Activated T-helper 9 cell treated with anti-CD3 and anti-CD28 coated beads, Interleukin-2, amount 50 U/mL, for 16 hours (primary cell): Measurements from ENCODE around the gene PTGIS.

Source experiments
- DNase-seq: peaks from one replicate; pipeline ENCODE4 v3.0.0-alpha.2; 2020; ENCODE audit warnings: low read depth

The PTGIS gene

DNA sequence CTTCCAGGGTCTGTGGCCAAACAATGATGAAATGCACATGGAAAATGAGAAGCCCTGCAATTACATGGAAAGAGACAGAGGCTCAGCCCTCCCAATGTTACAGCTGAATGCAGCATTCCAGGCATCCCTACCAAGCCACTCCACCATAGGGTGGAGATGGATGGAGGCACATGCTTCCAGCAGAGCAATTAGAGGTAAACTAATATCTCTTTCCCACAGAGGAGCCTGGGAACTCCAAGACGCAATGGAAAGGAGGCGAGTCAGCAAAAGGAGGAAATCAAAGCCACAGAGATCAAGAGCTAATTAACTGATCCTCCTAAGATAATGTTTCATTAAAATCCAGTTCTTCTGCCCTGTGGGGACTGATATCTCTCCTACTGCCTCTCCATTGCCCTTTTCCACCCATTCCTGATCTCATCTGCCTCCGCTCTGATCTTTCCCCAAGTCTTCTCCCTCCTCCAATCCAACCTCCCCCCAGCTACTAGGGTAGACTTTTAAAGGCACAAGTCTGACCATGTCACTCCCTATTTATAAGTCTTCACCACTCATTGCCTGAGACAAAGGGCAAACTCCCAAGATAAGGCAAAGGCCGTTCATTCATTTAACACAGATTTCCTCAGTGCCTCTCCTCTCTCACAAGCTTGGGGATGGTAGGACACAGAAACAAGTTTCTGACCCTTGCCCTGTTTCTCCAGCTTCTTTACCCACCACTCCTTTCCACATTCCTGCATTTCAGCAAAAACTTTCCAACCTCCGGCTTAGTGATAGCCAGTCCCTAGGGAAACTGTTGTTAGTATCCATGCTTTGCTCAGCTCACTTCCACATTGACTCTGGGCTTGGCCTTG is 71.2 kb downstream of the PTGIS start:
- no peak for DNase-seq

DNA sequence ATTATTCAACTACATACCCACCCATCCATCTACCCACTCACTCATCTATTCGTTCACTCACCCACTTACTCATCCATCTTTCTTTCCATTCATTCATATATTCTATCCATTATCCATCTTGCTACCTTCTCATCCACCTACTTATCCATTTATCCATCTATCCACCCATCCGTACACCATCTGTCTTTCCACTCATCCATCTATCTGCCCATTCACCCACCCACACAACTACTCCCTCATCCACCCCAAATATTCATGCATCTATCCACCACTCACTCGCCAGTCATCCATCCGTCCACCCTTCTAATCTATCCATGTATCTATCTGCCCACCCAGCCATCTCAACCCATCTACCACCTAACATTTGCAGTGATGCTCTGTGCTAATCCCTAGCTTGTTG is 71.9 kb downstream of the PTGIS start:
- DNase-seq, result no peak

DNA sequence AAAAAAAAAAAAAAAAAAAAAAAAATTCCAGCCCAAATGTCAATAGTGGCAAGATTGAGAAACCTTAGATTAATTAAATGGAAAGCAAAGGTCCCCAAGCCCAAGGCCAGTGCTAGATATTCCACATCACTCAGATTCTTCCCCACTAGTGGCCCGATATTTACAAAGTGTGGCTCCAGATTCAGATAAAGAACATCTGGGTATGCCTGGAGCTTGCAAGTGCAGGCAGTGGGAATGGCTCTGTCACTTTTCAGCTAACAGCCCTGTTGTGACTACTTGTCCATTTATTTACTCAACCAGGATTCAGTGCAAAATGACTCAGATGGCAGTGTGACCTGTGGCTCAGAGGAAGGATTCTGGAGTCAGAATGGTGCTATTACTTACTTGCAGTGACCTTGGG is 77.2 kb downstream of the PTGIS start:
- no peak for DNase-seq

DNA sequence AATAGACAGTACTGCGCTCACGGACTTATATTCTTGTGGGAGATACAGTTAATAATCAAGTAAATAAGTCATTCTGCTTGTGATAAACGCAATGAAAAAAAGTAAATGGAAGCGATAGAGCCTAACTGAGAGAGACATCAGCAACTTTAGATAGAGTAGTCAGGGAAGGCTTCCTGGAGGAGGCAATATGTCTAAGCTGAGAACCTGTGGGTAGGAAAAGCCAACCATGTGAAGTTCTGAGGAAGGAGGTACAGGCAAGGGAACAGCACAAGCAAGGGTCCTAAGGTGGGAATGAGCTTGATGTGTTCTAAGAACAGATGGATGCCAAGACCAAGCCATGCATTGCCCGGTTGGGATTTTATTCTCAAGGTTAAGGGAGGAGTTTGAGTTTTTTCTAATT is 78.2 kb downstream of the PTGIS start:
- no peak for DNase-seq

DNA sequence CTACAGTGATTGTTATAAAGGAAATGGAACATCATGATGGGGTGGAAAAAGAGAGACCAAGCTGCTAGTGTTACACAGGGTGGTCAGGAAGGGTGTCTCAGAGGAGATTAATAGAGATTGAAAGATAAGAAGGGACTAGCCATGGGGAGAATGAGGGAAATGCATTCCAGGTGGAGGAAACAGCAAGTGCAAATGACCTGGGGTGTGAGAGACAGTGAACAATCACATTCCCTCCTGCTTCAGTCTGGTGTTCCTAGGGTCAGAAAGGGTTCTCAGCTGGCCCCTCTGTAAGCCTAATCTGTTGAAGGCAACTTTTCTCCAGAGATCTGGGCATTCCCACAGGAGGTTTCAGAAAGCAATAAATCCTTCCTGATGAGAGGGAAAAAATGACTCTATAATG is 81.9 kb downstream of the PTGIS start:
- no peak for DNase-seq

DNA sequence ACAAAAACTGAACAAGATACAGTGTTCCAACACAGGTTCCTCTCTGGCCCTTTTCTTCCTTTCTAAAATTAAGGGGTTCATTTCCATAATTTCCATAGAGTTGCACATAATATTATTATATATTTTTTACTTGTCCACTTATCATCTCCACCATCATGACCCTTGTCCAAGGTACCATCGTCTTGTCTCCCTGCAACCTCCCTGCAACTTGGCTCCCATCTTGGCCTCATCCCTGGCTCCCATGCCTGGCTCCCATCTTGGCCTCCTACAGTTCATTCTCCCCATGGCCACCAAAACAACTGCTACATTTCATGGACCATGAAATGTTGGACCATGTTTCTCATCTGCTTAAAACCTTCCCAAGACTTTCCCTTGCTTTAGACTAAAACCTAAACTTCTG is 82.4 kb downstream of the PTGIS start:
- no peak for DNase-seq

DNA sequence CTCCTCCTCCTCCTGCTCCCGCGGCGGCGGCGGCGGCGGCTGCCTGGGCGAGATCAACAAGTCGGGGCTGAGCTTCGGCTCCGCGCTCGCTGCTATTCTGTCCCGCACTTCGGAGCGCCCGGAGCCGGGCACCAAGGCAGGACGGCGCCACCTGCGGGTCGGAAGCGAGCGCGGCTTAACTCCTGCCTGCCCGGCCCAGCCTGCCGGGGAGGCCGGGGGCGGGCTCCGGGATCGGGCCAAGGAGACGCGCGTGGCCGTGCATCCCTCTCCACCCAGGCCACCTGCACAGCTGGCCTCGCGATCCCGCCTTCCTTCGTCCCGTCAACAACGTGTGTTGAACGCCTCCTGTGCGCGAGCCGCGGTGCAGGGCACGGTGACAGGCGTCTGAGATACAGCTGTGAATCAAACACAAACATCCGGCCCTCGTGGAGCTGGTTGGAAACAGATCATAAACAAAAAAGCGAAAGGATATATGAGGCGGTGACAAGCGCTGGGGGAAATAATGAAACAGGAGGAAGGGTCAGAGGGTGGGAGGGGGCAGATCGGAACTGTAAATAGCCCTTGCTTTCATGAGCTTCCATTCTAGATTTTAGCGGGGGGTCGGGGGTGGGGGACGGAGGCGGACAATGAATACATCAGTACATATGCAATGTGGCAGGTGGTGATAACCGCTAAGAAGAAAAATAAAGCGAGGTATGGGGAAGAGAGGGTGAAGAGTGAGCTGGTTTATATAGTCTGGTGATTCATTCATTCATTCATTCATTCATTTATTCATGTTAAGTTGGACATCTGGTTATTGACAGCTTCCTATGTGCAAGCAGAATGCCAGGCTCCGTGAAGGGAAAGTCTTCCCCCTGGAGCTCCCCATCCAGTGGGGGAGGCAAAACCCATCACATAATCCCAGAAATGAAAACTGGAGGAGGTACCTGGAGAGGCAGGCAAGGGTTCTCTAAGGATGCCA is 83.5 kb downstream of the PTGIS start:
- peak; percentile 33 for DNase-seq

DNA sequence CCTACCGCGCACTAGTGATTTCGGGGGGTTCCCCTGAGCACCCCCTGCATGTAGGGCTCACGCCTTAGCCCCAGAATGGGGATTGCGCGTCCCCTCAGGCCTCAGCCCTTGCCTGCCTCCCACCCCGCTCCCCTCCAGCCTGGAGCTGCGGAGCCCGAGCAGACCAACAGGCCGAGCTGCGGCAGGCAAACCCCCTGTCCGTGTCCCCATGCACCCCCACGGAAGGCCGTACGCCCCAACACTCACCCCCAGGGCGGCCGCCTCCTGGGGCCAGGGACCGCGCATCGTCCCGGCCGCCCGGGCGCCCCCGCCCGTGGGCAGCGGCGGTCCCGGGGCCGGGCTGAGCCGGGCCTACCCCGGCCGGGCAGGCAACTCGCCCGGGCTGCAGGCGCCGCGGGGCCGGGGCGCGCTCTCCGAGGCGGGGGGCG is 84.2 kb downstream of the PTGIS start:
- DNase-seq, result no peak

DNA sequence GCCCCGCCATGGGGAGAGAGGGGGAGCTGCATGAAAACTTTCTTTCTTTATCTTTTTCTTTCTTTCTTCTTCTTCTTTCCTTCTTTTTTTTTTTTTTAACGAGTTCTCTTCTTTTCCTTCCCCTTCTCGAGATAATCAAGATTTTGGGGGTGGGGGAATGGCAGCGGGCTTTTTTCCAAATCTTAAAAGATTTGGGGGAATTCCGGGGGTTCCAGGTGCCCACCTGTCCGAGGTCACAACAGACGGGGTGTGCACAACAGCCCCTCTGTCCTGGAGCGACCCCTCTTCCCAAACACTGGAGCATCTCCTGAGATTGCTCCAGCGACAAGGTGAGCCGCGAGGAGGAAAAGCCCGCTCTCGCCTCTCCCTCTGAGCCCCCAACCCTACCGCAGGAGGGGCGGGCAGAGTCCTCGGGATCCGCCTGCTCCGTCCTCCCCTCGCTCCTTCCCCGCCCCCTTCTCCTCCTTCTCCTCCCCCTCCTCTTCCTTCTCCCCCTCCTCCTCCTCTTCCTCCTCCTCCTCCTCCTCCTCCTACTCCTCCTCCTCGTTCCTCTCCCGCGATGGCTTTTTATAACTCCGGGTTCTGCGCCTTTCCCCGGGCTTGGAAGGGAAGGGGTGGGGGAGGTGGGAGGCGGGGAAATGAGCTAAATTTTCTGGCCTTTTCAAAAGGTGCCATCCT is 84.8 kb downstream of the PTGIS start:
- no peak for DNase-seq

DNA sequence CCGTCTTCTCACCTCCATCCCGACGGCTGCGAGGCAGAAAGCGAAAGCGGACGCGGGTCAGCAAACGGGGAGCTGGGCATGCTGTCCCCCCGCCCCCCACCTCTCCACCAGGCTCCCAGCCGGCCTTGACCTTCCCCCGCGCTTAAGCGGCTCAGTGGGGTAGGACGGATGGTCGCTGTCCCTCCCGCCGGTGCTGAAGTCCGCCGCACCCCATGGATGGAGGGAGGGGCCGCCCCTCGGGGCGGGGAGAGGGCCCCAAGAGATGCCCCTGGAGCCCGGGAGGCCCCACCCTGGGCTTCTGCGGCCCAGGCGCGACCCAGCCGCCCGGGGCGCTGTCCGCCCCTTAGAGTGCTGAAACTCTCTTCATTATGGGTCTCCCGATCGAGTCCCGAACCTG is 85.3 kb downstream of the PTGIS start, which contains the start of gene KCNB1:
TSS of gene KCNB1 (minus strand) at position 48 of the 397 bp plus-strand sequence. CDS start 188 bp downstream, outside the sequence.
- DNase-seq, result peak; percentile 6

DNA sequence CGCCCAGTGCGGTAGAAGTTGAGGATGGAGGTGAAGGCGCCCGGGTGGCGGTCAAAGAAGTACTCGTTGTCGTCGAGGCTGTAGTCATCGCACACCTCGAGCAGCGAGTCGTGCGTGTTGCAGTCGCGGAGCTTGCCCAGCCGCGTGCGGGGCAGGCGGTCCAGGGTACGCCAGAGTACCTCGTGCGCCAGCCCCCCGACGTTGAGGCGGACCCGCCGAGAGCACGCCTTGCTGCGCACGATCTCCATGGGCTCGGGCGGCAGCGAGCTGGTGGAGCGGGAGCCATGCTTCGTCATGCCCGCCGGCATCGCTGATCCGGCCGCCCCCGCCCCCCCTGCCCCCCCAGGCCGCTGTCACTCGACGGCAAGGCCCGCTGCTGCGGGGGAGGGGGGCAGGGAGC is 85.8 kb downstream of the PTGIS start:
- DNase-seq, result no peak

DNA sequence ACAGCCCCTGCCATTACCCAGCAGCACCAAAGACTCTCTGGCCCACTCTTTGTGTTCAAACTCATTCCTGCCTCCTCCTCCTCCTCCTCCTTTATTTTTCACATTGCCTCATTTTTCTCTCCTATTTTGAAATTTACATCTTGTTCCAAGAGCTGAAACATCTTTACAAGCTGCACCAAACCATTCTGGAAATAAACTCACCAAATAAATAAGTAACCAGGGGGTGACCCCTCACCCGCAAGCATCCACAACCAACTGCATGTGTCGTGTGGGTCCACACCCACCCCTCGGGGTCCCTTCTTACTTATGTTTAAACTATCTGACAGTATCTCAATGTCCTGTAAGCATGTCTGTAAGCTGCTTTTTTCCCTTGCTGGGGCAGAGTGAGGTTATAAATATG is 86.8 kb downstream of the PTGIS start:
- DNase-seq, result no peak

DNA sequence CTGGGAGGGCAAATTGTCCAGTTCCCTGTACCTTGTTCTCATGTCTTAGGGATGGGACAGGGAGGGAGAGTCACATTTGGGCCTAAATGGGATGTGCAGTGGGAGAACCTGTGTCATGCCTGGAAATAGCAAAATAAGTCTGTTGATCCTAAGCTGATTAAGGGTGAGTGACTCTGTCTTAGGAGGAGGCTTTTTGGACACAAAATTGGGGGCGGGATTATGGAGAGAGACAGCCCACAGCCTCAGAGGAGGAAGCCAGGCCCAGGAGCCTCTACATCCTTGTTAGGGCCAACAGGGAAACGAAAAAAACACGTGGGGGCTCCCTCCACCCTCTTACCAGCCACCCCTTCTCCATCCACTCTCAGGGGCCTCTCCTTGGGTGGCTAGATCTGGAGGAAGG is 87.7 kb downstream of the PTGIS start:
- DNase-seq, result no peak

DNA sequence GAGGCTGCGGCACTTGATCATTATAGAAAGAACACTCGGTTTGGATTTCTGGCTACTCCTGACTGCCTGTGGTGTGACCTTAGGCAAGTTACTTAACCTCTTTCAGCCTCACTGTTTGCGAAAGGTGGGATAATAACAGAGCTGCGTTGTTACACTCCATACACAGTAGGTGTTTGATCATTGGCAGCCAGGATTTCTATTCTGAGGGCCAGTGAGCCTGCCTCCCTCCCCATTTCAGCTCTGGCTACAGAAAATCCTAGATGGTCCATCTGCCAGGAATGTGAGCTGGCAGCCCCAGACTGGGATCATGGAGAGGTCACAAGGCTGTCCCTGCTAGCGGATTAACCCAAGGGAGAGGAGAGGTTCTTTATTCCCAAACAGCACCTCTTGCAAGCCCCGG is 88.2 kb downstream of the PTGIS start:
- DNase-seq, result no peak

DNA sequence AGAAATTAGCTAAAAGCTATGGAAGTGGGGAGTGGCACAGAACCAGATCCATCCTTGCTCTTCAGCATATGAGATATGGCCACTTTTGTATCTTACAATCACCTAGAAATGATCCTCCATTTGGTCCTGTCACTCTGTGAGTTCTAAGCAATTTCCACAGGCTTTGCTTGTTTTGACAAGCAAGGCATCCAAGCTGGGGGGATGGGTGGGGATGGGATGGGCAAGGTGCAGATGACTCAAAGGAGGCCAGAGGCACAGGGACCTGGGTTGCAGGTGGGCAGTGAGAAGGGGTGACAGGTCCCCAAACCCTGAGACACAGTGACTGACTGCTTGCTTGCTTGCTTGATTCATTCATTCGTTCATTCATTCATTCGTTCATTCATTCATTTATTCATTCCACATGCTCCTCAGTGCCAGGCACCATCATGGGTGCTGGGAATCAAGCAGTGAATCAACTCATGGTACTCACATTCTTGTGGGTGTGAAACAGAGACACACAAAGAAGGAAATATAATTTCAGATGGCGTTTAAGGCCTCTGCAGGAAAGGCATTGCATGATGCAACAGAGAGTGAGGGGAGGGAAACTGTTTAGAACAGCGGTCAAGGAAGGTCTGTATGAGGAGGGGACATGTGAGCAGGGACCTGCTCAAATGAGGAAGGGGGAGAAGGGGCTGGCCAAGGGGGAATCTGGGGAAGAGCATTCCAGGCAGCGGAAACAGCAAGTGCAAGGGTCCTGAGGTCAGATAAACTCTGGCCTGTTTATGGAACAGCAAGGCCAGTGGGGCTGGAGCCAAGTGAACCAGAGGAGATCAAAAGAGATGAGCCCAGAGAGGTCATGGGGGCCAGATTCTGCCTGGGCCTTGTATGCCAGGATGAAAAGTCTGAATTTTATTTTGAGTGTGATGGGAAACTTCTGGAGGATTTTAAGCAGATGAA is 88.9 kb downstream of the PTGIS start:
- DNase-seq, result no peak

DNA sequence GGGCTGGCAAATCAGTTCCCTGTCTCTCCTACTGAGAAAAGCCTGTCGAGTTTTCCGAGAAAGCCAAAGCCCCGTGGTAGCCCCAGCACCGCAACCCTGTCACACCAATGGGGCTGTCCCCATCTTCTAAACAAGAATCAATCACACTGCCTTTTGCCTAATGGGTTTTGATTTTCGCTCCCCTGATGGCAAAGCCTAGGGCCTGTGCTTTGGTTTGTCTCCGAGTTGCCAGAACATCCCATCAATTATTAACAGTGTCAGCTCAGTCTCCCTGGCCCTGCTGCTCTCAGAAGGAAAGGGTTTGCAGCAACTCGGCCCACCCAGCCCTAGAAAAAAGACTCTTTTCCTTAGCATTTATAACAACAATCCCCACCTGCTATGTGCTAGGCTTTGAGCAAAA is 89.7 kb downstream of the PTGIS start:
- no peak for DNase-seq

DNA sequence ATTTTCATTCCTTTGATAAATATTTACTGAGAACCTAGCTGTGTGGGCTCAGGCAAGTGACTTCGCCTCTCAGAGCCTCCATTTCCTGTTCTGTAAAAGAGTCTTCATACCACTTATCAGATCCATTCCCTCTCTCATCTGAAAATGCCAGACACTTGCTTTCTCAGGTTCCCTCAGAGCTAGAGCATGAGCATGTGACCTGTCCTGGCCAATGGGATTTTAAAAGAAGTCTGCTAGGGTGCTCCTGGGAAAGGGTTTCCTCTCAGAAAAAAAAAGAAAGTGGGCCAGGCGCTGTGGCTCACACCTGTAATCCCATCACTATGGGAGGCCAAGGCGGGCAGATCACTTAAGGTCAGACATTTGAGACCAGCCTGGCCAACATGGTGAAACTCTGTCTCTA is 90.7 kb downstream of the PTGIS start:
- DNase-seq, result no peak

DNA sequence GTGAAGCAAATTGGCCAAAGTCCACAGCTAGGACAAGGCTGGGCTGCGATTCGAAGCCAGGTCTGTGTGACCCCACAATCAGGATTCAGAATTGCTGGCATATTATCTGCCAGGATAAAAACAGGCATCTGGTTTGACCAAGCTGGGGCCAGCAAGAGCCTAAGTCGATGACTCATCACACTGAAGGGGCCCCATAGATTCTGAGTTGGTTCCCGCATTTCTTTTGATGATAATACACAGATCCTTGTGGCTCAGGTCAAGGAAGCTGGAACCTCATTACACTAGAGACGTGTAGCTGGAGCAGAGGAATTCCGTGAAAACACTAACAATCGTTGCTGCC is 92.0 kb downstream of the PTGIS start:
- no peak for DNase-seq

DNA sequence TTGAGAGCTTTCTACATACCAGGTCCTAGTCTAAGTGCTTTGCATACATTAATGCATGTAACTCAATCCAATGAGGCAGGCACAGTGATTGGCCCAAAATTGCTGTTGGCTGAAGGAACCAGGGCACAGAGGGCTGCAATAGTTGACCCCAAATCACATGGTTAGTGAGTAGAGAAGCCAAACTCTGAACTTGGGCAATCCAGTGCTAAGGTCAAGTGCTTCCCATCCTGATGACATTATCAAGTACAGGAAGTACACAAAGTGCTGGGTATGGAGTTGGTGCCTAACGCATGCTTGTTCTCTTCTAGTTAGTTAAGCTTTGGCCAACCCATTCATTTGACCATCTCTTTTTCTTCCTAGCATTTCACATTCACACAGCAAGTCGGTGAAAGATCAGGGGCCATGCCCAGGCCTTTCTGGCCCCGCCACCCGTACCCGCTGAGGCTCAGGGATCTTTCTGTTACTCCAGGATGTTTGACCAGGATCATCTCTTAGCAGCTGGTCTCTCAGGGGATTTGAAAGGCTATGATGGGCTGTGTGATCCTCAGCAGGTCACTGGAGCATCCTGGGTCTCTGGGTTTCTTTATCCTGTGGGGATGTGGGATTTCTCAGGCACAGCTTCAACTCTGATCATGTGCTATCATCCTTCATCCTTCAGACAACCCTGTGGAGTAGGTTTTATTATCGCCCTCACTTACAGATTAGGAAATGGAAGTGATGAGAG is 92.5 kb downstream of the PTGIS start:
- no peak for DNase-seq

DNA sequence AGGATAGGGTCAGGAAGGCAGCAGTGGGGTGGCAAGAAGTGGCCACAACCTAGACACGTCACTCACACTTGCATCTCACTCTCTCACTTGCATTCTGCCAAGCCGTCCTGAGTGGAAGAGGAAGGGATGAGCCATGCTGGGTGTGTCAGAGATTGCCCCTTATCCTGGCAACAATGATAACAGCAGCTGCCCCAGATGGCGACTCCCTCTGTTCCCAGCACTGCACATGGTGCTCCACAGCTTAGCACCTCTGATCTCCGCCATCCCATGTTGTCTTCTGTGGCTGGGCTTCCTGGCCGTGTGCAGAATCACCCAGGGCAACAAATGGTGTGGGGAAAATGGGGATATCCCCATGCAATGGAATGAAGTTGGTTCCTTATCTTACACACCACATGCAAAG is 96.5 kb downstream of the PTGIS start:
- no peak for DNase-seq

DNA sequence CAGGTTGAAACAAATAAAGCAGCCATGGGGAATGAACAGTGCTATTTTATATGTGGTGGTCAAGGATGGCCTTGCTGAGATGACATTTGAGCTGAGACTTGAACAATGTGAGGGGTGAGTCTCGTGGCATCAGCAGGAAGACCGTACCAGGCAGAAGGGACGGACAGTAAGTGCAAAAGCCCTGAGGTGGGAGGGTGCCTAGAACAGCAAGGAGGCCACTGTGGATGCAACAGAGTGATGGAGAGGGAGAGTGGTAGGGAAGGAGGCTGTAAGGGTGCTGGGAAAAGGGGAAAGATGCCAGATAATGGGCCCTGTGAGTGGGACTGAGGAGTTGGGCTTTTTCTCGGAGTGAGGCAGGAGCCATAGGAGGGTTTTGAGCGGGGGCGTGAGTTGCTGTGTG is 97.0 kb downstream of the PTGIS start:
- DNase-seq, result no peak
